CD14-positive monocyte (primary cell): ENCODE measurements around the gene NAXE. TPM values are rescaled to one million over a fixed set of nuclear protein-coding genes. Genes with fewer than 3 reads are reported as not detected.
"Not testable (repeated sequence)": the region's sequence is repeated elsewhere in the genome, so short reads cannot be mapped to it uniquely, and the experiment has no call there.

Source experiments
- DNase-seq, 3 donors: peaks; one replicate each; pipeline ENCODE4 v3.0.0-alpha.2; 2011 to 2022
- H2AFZ ChIP-seq: 2 replicates; pipeline ENCODE4 v1.6.0; 2012; ENCODE audit warnings: mild to moderate bottlenecking, low read depth, low read length, inconsistent platforms; ENCODE audit not compliant: insufficient read depth, poor library complexity, severe bottlenecking
- H3K27ac ChIP-seq, 2 donors: 1 replicate in 1 of 2; 2 replicates in 1 of 2; pipeline ENCODE4 v1.5.1; 2012 to 2013; ENCODE audit warnings: low read length in 2 of 2, control low read depth in 1 of 2, inconsistent platforms in 1 of 2, low read depth in 1 of 2, mild to moderate bottlenecking in 1 of 2
- H3K27me3 ChIP-seq, 2 donors: one replicate each; pipeline versions ENCODE4 v1.6.0 to v1.6.1; 2011 to 2013; ENCODE audit warnings: low read length in 2 of 2; ENCODE audit not compliant: control insufficient read depth in 2 of 2, insufficient read depth in 2 of 2
- H3K36me3 ChIP-seq, 2 donors: replicated peaks in 1 of 2; 1 replicate in 1 of 2; 2 replicates in 1 of 2; pipeline versions ENCODE4 v1.5.1 to v1.6.1; 2012 to 2013; ENCODE audit warnings: low read length in 2 of 2, control low read depth in 1 of 2, inconsistent platforms in 1 of 2, mild to moderate bottlenecking in 1 of 2; ENCODE audit not compliant: insufficient read depth in 2 of 2, control insufficient read depth in 1 of 2
- H3K4me1 ChIP-seq, 2 donors: 1 replicate in 1 of 2; 2 replicates in 1 of 2; pipeline versions ENCODE4 v1.5.1 to v1.6.1; 2012 to 2013; ENCODE audit warnings: low read length in 2 of 2, control low read depth in 1 of 2, inconsistent platforms in 1 of 2, mild to moderate bottlenecking in 1 of 2, moderate library complexity in 1 of 2; ENCODE audit not compliant: insufficient read depth in 2 of 2, control insufficient read depth in 1 of 2
- H3K4me2 ChIP-seq: replicated peaks from 2 replicates; pipeline ENCODE3; 2012; ENCODE audit warnings: low read length, moderate library complexity, mild to moderate bottlenecking; ENCODE audit not compliant: poor library complexity, severe bottlenecking; ENCODE audit errors: extremely low read depth
- H3K4me3 ChIP-seq, 3 experiments: fragments of 200-600 bp in 1 of 3; sonication (generic) in 1 of 3; replicated peaks in 1 of 3; 1 replicate in 2 of 3; 2 replicates in 1 of 3; pipeline ENCODE4 v1.5.1; 2011 to 2013; ENCODE audit warnings: low read length in 3 of 3, mild to moderate bottlenecking in 3 of 3, control low read depth in 2 of 3, low read depth in 2 of 3, inconsistent platforms in 1 of 3, moderate library complexity in 1 of 3
- H3K79me2 ChIP-seq: 2 replicates; pipeline ENCODE4 v1.6.0; 2012; ENCODE audit warnings: mild to moderate bottlenecking, control low read depth, inconsistent platforms, low read length, moderate library complexity; ENCODE audit not compliant: insufficient read depth
- H3K9ac ChIP-seq: 2 replicates; pipeline ENCODE4 v1.6.0; 2017; ENCODE audit warnings: low read length, mild to moderate bottlenecking; ENCODE audit not compliant: insufficient read depth, poor library complexity, severe bottlenecking
- H3K9me3 ChIP-seq, 2 donors: replicated peaks in 1 of 2; 1 replicate in 1 of 2; 2 replicates in 1 of 2; pipeline versions ENCODE4 v1.5.1 to v1.6.1; 2012 to 2013; ENCODE audit warnings: low read length in 2 of 2, control low read depth in 1 of 2; ENCODE audit not compliant: control insufficient read depth in 1 of 2, insufficient read depth in 1 of 2
- H4K20me1 ChIP-seq: 2 replicates; pipeline ENCODE4 v1.6.0; 2012; ENCODE audit warnings: mild to moderate bottlenecking, low read length, control low read depth, moderate library complexity; ENCODE audit not compliant: insufficient read depth
- H3K27ac Mint-ChIP-seq, 7 donors: one replicate each; pipeline ENCODE4 v1.8.0; 2020; ENCODE audit warnings: mild to moderate bottlenecking in 7 of 7, mixed read lengths in 7 of 7, moderate library complexity in 6 of 7, inconsistent platforms in 2 of 7
- H3K27me3 Mint-ChIP-seq, 3 donors: one replicate each; pipeline ENCODE4 v1.8.0; 2021 to 2022; ENCODE audit warnings: low read depth in 3 of 3, mild to moderate bottlenecking in 3 of 3, mixed read lengths in 3 of 3, moderate library complexity in 3 of 3, inconsistent platforms in 1 of 3
- H3K36me3 Mint-ChIP-seq, 2 donors: one replicate each; pipeline ENCODE4 v1.8.0; 2020; ENCODE audit warnings: mixed read lengths in 2 of 2, inconsistent platforms in 1 of 2, mild to moderate bottlenecking in 1 of 2
- H3K4me1 Mint-ChIP-seq: one replicate; pipeline ENCODE4 v1.8.0; 2020; ENCODE audit warnings: mild to moderate bottlenecking, mixed read lengths
- H3K4me3 Mint-ChIP-seq, 2 donors: one replicate each; pipeline ENCODE4 v1.8.0; 2020; ENCODE audit warnings: mild to moderate bottlenecking in 2 of 2, mixed read lengths in 2 of 2, moderate library complexity in 1 of 2
- H3K9me3 Mint-ChIP-seq, 7 donors: one replicate each; pipeline ENCODE4 v1.8.0; 2020 to 2022; ENCODE audit warnings: mixed read lengths in 7 of 7, mild to moderate bottlenecking in 6 of 7, moderate library complexity in 6 of 7, inconsistent platforms in 2 of 7
- WGBS: methylation state at CpG from one replicate; pipeline ENCODE4 v1.1.5; 2013; ENCODE audit warnings: missing lambda C conversion rate; ENCODE audit not compliant: insufficient coverage; 5-methylcytosine and 5-hydroxymethylcytosine counted together
- intact Hi-C, 2 donors: fragments of 100-400 bp; cut with micrococcal nuclease; formaldehyde crosslinking; loops; one replicate each; pipeline versions ENCODE4 v1.15.0 to v1.15.1; 2023
- polyA plus RNA-seq, 3 donors: library from polyadenylated mRNA; depleted of rRNA in 1 of 3; unstranded in 2 of 3; stranded (reverse) in 1 of 3; fragments of 300-500 nt in 2 of 3; fragments of >200 nt in 1 of 3; fragmentation: Illumina TruSeq in 2 of 3; gene quantifications; 1 replicate in 2 of 3; 2 replicates in 1 of 3; pipeline ENCODE4 v1.2.3, GENCODE V29; 2012 to 2021
- TF ChIP-seq, protein P1 (sequence below): fragments of 200-600 bp; IDR thresholded peaks from one replicate; pipeline ENCODE4 v1.8.0; 2022; ENCODE audit warnings: antibody characterized with exemption, mild to moderate bottlenecking

NAXE gene
- polyA plus RNA-seq, 3 donors, result 23.7 to 81.7 (median 54.9) TPM

DNA sequence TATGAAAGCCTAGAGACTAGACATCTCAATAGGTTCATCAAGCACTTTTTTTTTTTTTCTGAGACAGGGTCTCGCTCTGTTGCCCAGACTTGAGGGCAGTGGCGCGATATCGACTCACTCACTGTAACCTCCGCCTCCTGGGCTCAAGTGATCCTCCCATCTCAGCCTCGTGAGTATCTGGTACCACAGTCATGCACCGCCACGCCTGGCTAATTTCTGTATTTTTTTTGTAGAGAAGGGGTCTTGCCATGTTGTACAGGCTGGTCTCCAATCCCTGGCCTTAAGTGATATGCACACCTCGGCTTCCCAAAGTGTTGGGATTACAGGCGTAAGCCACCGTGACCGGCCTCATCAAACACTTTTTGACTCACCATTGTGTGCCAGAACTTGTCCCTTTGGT lies 10.3 kb downstream of the NAXE start:
- H4K20me1 ChIP-seq, result no peaks in the 10 kb centered on the region
- H3K27ac Mint-ChIP-seq, result peak overlapping the region in 4 of 7 donors; percentile 44 to 94 (median 80)

GRCh38 chr1:156602557-156602993 lies 11.0 kb downstream of the NAXE start:
- peaks cover 26% of the 10 kb centered on the region for H3K4me1 Mint-ChIP-seq
- no peak overlapping the region for H3K4me3 ChIP-seq
- WGBS, result 10% methylated on average over 7 of the region's 10 CpGs
- peak overlapping the region in 1 of 7 donors; percentile 34 for H3K27ac Mint-ChIP-seq
- peaks cover 13 to 15% of the 10 kb centered on the region in 2 donors for H3K36me3 Mint-ChIP-seq
- H3K27ac ChIP-seq, result no peak overlapping the region
- no peaks in the 10 kb centered on the region for H3K9me3 Mint-ChIP-seq
- peaks cover 1 to 2% (median 2%) of the 10 kb centered on the region in 3 donors for H3K27me3 Mint-ChIP-seq
- peaks cover 23 to 26% of the 10 kb centered on the region in 2 donors for H3K4me1 ChIP-seq
- peak in 1 of 3 donors; percentile 20 for DNase-seq
- peak overlapping the region; percentile 35 for H3K4me2 ChIP-seq
- H3K9ac ChIP-seq, result no peak overlapping the region
- peaks cover 22% of the 10 kb centered on the region for H3K79me2 ChIP-seq
- H3K9me3 ChIP-seq, result no peaks in the 10 kb centered on the region
- peaks cover 6 to 14% of the 10 kb centered on the region in 2 donors for H3K36me3 ChIP-seq
- no peaks in the 10 kb centered on the region for H4K20me1 ChIP-seq
- peak overlapping the region in 1 of 2 donors; percentile 48 for H3K4me3 Mint-ChIP-seq
- H2AFZ ChIP-seq, result peak overlapping the region; percentile 47
- intact Hi-C loops, result loop anchor here (10.0 kb wide), 2 partner anchors 148 to 218 kb away; no protein-coding TSS in a partner anchor
- no peaks in the 10 kb centered on the region for H3K27me3 ChIP-seq
- TF ChIP-seq, protein P1, sequence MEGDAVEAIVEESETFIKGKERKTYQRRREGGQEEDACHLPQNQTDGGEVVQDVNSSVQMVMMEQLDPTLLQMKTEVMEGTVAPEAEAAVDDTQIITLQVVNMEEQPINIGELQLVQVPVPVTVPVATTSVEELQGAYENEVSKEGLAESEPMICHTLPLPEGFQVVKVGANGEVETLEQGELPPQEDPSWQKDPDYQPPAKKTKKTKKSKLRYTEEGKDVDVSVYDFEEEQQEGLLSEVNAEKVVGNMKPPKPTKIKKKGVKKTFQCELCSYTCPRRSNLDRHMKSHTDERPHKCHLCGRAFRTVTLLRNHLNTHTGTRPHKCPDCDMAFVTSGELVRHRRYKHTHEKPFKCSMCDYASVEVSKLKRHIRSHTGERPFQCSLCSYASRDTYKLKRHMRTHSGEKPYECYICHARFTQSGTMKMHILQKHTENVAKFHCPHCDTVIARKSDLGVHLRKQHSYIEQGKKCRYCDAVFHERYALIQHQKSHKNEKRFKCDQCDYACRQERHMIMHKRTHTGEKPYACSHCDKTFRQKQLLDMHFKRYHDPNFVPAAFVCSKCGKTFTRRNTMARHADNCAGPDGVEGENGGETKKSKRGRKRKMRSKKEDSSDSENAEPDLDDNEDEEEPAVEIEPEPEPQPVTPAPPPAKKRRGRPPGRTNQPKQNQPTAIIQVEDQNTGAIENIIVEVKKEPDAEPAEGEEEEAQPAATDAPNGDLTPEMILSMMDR, result peak; percentile 52

More for the DNA sequence above, 10.3 kb downstream of the NAXE start:
- Mint-ChIP-seq H3K36me3 (peaks cover 19 to 20% of the 10 kb centered on the region in 2 donors), H3K9me3 (no peaks in the 10 kb centered on the region), H3K4me1 (peaks cover 26% of the 10 kb centered on the region), H3K4me3 (peak overlapping the region; percentile 98 to 100), H3K27me3 (peaks cover 0 to 2% (median 2%) of the 10 kb centered on the region in 3 donors)
- Histone ChIP-seq H3K79me2 (peaks cover 22% of the 10 kb centered on the region), H3K9me3 (no peaks in the 10 kb centered on the region), H2AFZ (peak overlapping the region; percentile 90), H3K4me3 (peak overlapping the region; percentile 85 to 90 (median 85)), H3K27me3 (no peaks in the 10 kb centered on the region), H3K4me1 (peaks cover 23 to 26% of the 10 kb centered on the region in 2 donors), H3K9ac (no peak overlapping the region), H3K36me3 (peaks cover 13 to 21% of the 10 kb centered on the region in 2 donors), H3K27ac (peak overlapping the region; percentile 2 to 68), H3K4me2 (peak overlapping the region; percentile 97)
- intact Hi-C loops, result loop anchor here (10.0 kb wide), 2 partner anchors 147 to 217 kb away; no protein-coding TSS in a partner anchor
- TF ChIP-seq, protein P1, result no peak
- DNase-seq, result no peak
- 75% methylated on average over 6 of the region's 12 CpGs for WGBS

DNA sequence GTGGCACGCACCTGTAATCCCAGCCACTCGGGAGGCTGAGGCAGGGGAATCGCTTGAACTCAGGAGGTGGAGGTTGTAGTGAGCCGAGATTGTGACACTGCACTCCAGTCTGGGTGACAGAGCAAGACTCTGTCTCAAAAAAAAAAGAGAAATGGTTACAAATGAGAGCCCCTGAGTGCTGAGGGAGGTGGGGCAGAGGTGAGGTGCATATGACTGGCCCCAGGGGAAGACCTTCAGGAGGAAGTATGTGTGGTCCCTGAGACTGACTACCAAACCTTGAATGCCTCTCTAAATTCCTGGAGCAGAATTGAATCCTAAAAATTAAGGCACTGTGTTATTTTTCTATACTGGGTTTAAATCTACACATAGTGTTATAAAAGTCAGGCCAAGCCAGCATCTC lies 15.8 kb downstream of the NAXE start:
- H3K4me1 ChIP-seq, H3K36me3 Mint-ChIP-seq, H3K4me1 Mint-ChIP-seq, DNase-seq, H3K9ac ChIP-seq, H3K4me3 ChIP-seq, H3K27ac Mint-ChIP-seq, H4K20me1 ChIP-seq, H3K36me3 ChIP-seq, H3K27ac ChIP-seq, H3K4me3 Mint-ChIP-seq, H2AFZ ChIP-seq, H3K79me2 ChIP-seq, H3K4me2 ChIP-seq, H3K9me3 ChIP-seq, H3K9me3 Mint-ChIP-seq, H3K27me3 ChIP-seq: not testable (repeated sequence)
- WGBS, result 100% methylated on average over 1 of the region's 4 CpGs
- intact Hi-C loops, result loop anchor here (5.0 to 10.0 kb wide), 4 partner anchors 125 to 223 kb away; no protein-coding TSS in a partner anchor
- peaks cover 15 to 21% (median 18%) of the 10 kb centered on the region in 3 donors for H3K27me3 Mint-ChIP-seq
